Endometrial microvascular endothelial cells (primary cell): ENCODE data around the gene CEP170. TPM values are rescaled to one million over a fixed set of nuclear protein-coding genes. Genes with fewer than 3 reads are reported as not detected.
"Not testable (repeated sequence)": the region's sequence is repeated elsewhere in the genome, so short reads cannot be mapped to it uniquely, and the experiment has no call there.

Source experiments
- in situ Hi-C: cut with HindIII; loops from 2 replicates; pipeline ENCODE4 v1.10.0; 2017; ENCODE audit warnings: low sequenced_read_pairs, low pct_unique_long_range_greater_than_20kb; ENCODE audit errors: inconsistent ontology term
- total RNA-seq: library from RNA; depleted of rRNA; stranded (reverse); fragments of >200 nt; gene quantifications from one replicate; pipeline ENCODE4 v1.2.3, GENCODE V29; 2015; ENCODE audit errors: inconsistent ontology term

Gene CEP170
- total RNA-seq, 1 donor from 2014 or later = 83.3 TPM

GRCh38 chr1:243247901-243248300 lies 7.2 kb downstream of the CEP170 start:
- in situ Hi-C loops = no loop called here

DNA sequence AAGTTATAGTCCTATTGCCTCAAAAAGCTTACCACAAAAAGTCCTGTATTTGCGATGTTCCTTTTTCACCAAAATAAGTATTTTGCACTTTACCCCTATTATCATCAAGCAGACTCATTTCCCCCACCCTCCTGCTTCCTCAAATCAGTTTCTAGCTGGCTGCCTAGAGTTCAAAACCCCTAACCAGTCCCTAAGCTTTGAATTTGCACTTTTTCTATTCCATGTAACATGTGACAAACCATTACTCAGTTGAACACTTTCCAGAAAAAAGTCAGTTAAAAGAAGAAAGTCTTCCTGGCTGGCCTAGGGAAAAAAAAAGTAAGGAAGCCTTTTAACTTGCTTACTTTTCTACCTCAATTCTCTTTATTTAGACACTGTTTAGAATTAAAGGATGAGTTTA lies 8.2 kb downstream of the CEP170 start:
- in situ Hi-C loops = no loop called here

- in situ Hi-C loops = no loop called here
Measured at GRCh38 chr1:243244432-243244841, 10.6 kb downstream of the CEP170 start.

DNA sequence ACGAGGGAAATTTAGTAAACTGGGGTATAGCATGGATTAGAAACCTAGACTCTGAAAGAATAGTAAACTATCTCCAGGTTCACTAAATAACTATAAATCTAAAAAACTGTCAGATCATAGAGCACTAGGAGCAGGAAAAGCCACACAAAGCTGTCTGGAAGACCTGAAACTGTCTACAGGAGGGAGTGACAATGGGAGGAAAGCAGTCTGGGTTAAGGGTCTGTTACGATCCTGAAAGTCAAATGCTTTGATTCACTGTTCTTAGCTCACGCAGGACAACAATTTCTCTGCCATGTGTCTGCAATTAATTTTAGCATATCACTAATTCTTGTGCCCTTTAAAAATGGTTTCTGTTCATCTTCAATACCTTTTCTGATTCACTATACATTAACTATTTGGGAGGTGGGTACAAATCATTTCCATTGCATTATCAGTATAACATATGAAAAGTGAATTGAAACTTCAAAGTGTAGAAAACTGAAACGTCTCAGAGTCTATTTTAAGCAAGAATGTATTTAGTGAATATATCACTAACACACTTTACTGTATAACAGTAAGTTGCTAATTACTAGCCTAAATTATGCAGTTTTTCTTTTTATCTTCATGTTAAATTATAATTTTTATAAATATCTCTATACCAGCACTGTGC lies 18.4 kb downstream of the CEP170 start:
- in situ Hi-C loops = no loop called here

- in situ Hi-C loops = no loop called here
Measured at GRCh38 chr1:243234978-243235647, 20.0 kb downstream of the CEP170 start.

DNA sequence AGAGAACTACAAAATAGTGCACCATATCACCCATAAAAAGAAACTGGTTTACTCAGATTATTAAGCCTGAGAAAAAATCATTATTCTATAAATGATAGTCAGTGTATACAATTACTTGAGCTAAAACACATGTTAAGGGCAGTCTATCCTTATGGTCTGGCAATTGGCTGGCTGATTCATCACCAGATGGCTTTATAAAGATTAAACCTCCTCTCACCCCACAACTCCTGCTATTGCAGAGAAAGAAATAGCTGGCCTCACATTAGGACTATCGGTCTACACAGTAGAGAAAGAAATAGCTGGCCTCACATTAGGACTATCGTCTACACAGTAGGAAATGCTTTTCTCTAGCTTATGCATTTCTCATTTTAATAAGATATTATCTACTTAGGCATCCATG lies 21.2 kb downstream of the CEP170 start:
- in situ Hi-C loops = no loop called here

GRCh38 chr1:243230914-243231313 lies 24.2 kb downstream of the CEP170 start:
- in situ Hi-C loops = no loop called here

DNA sequence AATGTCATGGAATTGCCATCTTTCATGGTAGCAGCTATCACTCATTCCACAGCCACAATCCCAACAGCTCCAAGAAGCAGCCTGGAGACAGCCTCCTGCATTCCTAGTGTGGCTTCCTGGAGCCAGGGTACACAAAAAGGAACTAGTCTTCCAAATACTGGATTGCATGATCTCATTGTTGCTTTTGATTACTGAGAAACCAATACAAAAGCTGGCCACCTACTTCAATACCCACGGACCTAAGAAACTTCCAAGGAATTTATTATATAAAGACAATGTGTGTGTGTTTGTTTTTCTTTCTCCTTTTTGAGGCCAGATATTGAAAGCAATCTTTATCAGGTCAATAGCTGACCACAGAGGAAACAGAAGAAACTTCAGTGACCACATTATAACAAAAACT lies 25.6 kb downstream of the CEP170 start:
- in situ Hi-C loops = no loop called here

DNA sequence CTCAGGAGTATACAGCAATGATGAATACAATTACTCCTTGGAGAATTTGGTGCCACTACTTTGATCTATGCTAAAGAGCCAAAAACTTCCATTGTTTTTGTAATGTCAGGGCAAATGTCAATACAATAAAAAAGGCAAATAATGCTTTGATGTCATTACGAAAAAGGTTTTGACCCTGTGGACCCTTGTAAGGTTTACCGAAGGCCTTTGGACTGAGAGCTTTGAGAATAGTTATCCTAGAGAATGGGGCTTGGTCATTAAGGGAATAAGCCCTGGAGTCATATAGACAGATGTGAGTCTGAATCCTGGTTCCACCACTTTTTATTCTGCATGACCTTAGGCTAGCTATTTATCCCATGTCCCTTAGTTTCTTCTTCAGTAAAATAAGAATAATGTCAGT lies 27.5 kb downstream of the CEP170 start:
- in situ Hi-C loops = no loop called here

DNA sequence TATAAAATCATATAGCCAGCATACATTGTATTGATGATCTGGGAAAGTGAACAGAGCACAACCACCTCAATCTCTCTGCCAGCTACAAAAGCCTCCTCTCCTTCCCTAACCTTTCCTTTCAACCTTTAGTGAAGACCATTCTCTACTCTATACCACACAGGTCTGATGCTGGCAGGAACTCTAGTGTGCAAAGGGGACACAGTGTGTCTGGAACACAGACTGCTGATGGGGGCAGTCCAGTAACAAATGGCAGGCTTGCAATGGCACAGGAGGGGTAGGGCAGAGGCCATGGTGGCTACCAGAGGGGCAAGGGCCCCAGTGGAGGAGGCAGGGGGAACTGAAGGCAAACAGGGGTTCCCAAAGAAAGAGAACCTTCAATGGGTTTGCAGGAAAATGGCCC lies 37.0 kb downstream of the CEP170 start:
- in situ Hi-C loops = no loop called here

DNA sequence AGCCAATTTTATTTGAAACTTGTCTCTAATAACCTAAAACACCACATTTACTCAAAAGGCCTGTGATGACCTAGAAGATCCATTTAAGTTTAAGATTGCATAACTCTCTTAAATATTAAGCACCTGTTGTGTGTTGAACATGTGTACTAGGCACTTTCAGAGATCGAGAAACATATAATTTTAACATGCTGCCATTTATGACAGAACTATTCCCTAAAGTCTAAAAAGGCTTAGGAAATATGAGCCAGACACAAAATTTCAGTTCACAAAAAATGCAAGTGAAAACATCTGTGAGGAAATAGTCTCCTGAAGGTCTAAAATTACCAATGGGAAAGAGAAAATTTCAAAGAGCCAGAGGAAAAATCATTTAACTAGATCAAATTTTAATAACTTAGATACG lies 37.7 kb downstream of the CEP170 start:
- in situ Hi-C loops = no loop called here

GRCh38 chr1:243216741-243217140 lies 38.3 kb downstream of the CEP170 start:
- in situ Hi-C loops = no loop called here

DNA sequence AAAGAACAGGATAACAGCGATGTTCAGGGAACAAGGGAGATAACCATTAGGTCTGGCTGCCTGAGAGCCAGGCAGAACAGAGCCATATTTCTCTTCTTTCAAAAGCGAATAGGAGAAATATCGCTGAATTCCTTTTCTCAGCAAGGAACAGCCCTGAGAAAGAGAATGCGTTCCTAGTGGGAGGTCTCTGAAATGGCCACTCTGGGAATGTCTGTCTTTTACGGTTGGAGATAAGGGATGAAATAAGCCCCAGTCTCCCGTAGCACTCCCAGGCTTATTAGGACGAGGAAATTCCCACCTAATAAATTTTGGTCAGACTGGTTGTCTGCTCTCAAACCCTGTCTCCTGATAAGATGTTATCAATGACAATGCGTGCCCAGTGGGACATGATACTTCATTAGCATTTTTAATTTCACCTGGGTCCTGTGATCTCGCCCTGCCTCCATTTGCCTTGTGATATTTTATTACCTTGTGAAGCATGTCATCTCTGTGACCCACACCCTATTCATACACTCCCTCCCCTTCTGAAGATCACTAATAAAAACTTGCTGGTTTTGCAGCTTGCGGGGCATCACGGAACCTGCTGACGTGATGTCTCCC lies 39.7 kb downstream of the CEP170 start:
- in situ Hi-C loops = not testable (repeated sequence)

DNA sequence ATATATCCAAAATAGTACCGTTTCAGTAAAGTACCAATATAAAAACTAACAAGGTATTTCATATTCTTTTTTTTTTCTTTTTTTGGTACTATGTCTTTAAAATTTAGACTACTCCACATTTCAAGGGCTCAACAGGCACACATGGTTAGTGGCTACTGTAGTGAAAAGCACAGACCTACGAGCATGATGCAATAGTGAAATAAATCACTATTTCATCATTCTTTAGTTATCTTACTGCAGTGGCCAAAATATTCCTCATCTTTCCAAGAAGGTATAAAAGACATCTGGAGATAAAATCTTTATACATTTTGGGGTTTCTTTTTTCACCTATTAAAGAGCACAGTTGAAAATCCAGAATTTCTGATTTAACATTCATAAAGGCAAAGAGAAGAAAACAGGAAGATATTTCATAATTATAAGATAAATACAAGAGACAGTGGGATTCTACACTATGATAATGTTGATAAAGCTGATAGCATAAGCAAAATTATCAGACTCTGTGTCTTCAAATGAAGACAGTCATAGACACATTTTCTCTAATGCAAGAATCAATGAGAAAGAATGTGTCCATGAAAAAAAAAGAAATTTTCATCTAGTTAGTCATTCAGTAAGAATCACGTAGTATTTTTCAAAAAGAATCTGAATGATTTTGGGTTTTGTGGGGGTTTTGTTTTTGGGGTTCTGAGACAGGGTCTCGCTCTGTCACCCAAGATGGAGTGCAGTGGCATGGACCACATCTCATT lies 41.9 kb downstream of the CEP170 start:
- in situ Hi-C loops = no loop called here

DNA sequence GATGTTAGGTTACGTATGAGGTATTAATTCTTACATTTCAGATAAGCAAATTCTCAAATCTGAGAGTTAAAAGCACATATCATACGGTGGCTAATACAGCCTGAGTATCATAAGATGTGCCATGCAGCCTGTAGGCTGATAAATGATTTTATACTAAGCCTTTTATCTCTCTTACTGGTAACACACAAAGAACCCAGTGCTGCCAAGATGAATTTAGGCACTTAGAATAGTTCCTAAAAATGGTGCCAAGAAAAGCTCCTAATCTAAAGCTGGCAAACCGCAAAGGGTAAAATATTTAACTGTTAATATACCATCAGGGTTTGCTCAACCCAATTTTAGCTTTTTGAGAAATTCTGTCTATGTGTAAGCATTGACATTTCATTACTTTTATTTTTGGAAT lies 43.1 kb downstream of the CEP170 start:
- in situ Hi-C loops = not testable (repeated sequence)

DNA sequence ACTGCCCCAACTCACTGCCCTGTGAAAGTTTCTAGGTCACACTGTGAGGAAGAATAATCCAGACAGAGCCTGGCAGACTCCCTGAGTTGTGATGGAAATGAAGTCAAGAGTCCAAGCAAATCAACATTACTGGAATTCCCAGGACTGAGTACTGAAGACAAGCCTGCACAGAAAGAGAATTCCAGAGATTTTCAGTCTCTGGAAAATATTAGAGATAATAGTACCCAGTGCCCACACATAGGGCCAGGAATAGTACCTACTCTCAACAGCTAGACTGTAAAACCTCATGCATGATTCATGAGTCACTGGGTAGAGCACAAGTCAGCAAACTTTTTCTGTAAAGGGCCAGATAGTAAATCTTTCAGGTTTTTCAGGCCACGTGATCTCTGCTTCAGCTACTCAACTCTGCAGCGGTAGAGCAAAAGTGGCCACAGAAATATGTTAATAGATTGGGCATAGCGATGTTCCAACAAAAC lies 50.0 kb downstream of the CEP170 start:
- in situ Hi-C loops = not testable (repeated sequence)

DNA sequence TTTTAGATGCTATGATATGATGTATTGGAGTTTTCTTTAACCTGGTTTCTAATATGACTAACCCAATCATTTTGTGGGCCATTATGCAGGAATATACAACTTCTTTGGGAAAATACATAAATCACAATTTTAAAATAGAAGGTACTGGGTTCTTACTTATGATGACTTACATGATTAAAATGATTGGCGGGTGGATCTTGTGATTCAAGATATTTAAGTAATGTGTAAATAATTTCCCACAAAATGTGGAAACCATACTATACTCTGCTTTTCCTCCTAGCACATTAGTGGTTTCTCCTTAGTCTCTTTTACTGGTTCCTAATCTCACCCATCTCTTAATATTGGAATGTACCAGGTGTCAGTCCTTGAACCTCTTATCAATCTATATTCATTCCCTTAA lies 50.7 kb downstream of the CEP170 start:
- in situ Hi-C loops = not testable (repeated sequence)

DNA sequence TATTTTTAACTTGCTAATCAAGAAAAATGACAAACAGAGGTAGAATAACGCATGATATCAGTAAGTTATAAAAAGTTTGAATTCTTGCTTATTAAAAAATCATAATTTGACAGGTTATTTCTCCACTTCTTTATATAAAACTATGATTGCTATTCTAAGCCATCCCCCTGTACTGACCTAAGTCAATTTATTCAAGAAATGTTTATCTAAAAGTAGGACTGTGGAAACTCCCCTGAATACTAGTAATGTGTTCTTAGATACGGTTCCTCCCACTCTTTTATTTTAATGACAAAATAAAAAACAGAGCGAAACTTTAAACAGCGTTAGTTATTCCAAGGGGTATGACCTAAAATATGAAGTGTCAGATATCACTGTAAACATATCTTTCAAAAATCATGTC lies 51.9 kb downstream of the CEP170 start:
- in situ Hi-C loops = not testable (repeated sequence)

- in situ Hi-C loops = not testable (repeated sequence)
Measured at GRCh38 chr1:243201316-243201715, 53.8 kb downstream of the CEP170 start.

- in situ Hi-C loops = not testable (repeated sequence)
Measured at GRCh38 chr1:243197524-243197923, 57.6 kb downstream of the CEP170 start.
